SK-N-SH (cell line): Measurements from ENCODE around the gene EBF3. TPM values are rescaled to one million over a fixed set of nuclear protein-coding genes. Genes with fewer than 3 reads are reported as not detected.

Source experiments
- CTCF ChIA-PET: fragments of 300-600, 350-600 bp; formaldehyde crosslinking; extraction: SDS; loops from one replicate; lab custom pipeline; 2021; lab: Yijun Ruan, JAX
- POLR2A ChIA-PET: fragments of 350-600 bp; sonication (Branson Sonifier 250); formaldehyde crosslinking; extraction: SDS; loops from one replicate; lab custom pipeline; 2020; ENCODE audit warnings: antibody characterized with exemption, inconsistent platforms; lab: Yijun Ruan, JAX
- DNase-seq: peaks from one replicate; pipeline ENCODE4 v3.0.0; 2012
- H2AFZ ChIP-seq: fragments of 200-600 bp; sonication (generic); 2 replicates; pipeline ENCODE4 v1.8.1; 2016; ENCODE audit warnings: antibody characterized with exemption, mild to moderate bottlenecking, low read depth
- H3F3A ChIP-seq: fragments of 200-600 bp; sonication (generic); replicated peaks from 2 replicates; pipeline ENCODE3; 2016; ENCODE audit warnings: antibody characterized with exemption, mild to moderate bottlenecking; ENCODE audit not compliant: insufficient read depth
- H3K27ac ChIP-seq, 2 experiments: fragments of 200-500 bp in 1 of 2; fragments of 200-600 bp in 1 of 2; sonication (Bioruptor generic) in 1 of 2; sonication (generic), shearing (Covaris generic) in 1 of 2; 2 replicates each; pipeline versions ENCODE4 v1.5.1 to v1.6.1; 2014 to 2016; ENCODE audit warnings: low read depth in 2 of 2, inconsistent platforms in 1 of 2, low read length in 1 of 2, mild to moderate bottlenecking in 1 of 2, mixed read lengths in 1 of 2
- H3K27me3 ChIP-seq: fragments of 200-600 bp; sonication (generic), shearing (Covaris generic); 2 replicates; pipeline ENCODE4 v1.6.1; 2016; ENCODE audit warnings: mixed run types; ENCODE audit not compliant: insufficient read depth
- H3K36me3 ChIP-seq, 2 experiments: fragments of 200-500 bp in 1 of 2; fragments of 200-600 bp in 1 of 2; sonication (Bioruptor generic) in 1 of 2; sonication (generic) in 1 of 2; replicated peaks in 1 of 2; 2 replicates each; pipeline versions ENCODE3 to v1.5.1; 2014 to 2016; ENCODE audit warnings: low read length in 1 of 2, mild to moderate bottlenecking in 1 of 2; ENCODE audit not compliant: insufficient read depth in 2 of 2, control insufficient read depth in 1 of 2
- H3K4me1 ChIP-seq, 2 experiments: fragments of 200-500 bp in 1 of 2; fragments of 200-600 bp in 1 of 2; sonication (Bioruptor generic) in 1 of 2; sonication (generic), shearing (Covaris generic) in 1 of 2; 2 replicates each; pipeline versions ENCODE4 v1.5.1 to v1.6.1; 2014 to 2016; ENCODE audit warnings: low read depth in 1 of 2, low read length in 1 of 2, mixed run types in 1 of 2; ENCODE audit not compliant: insufficient read depth in 2 of 2, control insufficient read depth in 1 of 2
- H3K4me2 ChIP-seq: fragments of 200-600 bp; sonication (generic), shearing (Covaris generic); 2 replicates; pipeline ENCODE4 v1.6.1; 2017; ENCODE audit warnings: mixed run types
- H3K4me3 ChIP-seq, 2 experiments: fragments of 200-500 bp in 1 of 2; fragments of 200-600 bp in 1 of 2; sonication (Bioruptor generic) in 1 of 2; sonication (generic), shearing (Covaris generic) in 1 of 2; 2 replicates each; pipeline versions ENCODE4 v1.5.1 to v1.8.1; 2014 to 2016; ENCODE audit warnings: low read depth in 2 of 2, inconsistent platforms in 1 of 2, low read length in 1 of 2, mild to moderate bottlenecking in 1 of 2, mixed read lengths in 1 of 2, moderate library complexity in 1 of 2
- H3K79me2 ChIP-seq: fragments of 200-600 bp; sonication (generic); 2 replicates; pipeline ENCODE4 v1.8.1; 2017; ENCODE audit warnings: mild to moderate bottlenecking; ENCODE audit not compliant: insufficient read depth
- H3K9ac ChIP-seq: fragments of 200-600 bp; sonication (generic); 2 replicates; pipeline ENCODE4 v1.6.1; 2017; ENCODE audit warnings: mixed run types
- H3K9me2 ChIP-seq: fragments of 200-600 bp; sonication (generic); 2 replicates; pipeline ENCODE4 v1.6.1; 2017; ENCODE audit warnings: mixed run types
- H3K9me3 ChIP-seq: fragments of 200-600 bp; sonication (generic); 2 replicates; pipeline ENCODE4 v1.6.1; 2017; ENCODE audit warnings: mixed run types, mild to moderate bottlenecking, moderate library complexity
- H4K20me1 ChIP-seq: fragments of 200-600 bp; sonication (generic); 2 replicates; pipeline ENCODE4 v1.6.1; 2017; ENCODE audit warnings: mild to moderate bottlenecking, mixed run types; ENCODE audit not compliant: insufficient read depth
- EZH2phosphoT487 ChIP-seq: fragments of 200-600 bp; sonication (generic); IDR thresholded peaks from 2 replicates; pipeline ENCODE4 v1.6.1; 2017; ENCODE audit warnings: low read depth, mixed run types, mild to moderate bottlenecking, antibody characterized with exemption, moderate library complexity, borderline replicate concordance
- FOSL2 ChIP-seq: IDR thresholded peaks from 2 replicates; pipeline ENCODE4 v1.4.0; 2012; ENCODE audit warnings: low read depth, mild to moderate bottlenecking, moderate library complexity, borderline replicate concordance
- FOXM1 ChIP-seq: IDR thresholded peaks from 2 replicates; pipeline ENCODE4 v1.4.0; 2012; ENCODE audit warnings: low read depth, mild to moderate bottlenecking
- GABPA ChIP-seq: IDR thresholded peaks from 2 replicates; pipeline ENCODE4 v1.4.0; 2012; ENCODE audit warnings: low read depth, mild to moderate bottlenecking
- MAX ChIP-seq: IDR thresholded peaks from 2 replicates; pipeline ENCODE4 v1.4.0; 2012; ENCODE audit warnings: low read depth
- MEF2A ChIP-seq: IDR thresholded peaks from 2 replicates; pipeline ENCODE4 v1.4.0; 2012; ENCODE audit warnings: low read depth, borderline replicate concordance
- MXI1 ChIP-seq: IDR thresholded peaks from 2 replicates; pipeline ENCODE4 v1.6.1; 2012; ENCODE audit warnings: mild to moderate bottlenecking, low read depth, low read length, improper control_type of control experiment
- NRF1 ChIP-seq: IDR thresholded peaks from 2 replicates; pipeline ENCODE4 v1.6.1; 2012; ENCODE audit warnings: low read depth, mild to moderate bottlenecking, low read length
- POLR2AphosphoS5 ChIP-seq: IDR thresholded peaks from 2 replicates; pipeline ENCODE4 v1.6.1; 2012; ENCODE audit warnings: low read depth, low read length
- RAD21 ChIP-seq: IDR thresholded peaks from 2 replicates; pipeline ENCODE4 v1.6.1; 2012; ENCODE audit warnings: mild to moderate bottlenecking, low read length
- REST ChIP-seq: IDR thresholded peaks from 2 replicates; pipeline ENCODE4 v1.6.1; 2012; ENCODE audit warnings: mild to moderate bottlenecking, low read depth, low read length, moderate library complexity
- RXRA ChIP-seq: IDR thresholded peaks from 2 replicates; pipeline ENCODE4 v1.4.0; 2012; ENCODE audit warnings: low read depth, mild to moderate bottlenecking, borderline replicate concordance
- SMC3 ChIP-seq: IDR thresholded peaks from 2 replicates; pipeline ENCODE4 v1.6.1; 2012; ENCODE audit warnings: low read depth, low read length, improper control_type of control experiment
- TAF1 ChIP-seq: IDR thresholded peaks from 2 replicates; pipeline ENCODE4 v1.6.1; 2012; ENCODE audit warnings: low read depth, mild to moderate bottlenecking, low read length, moderate library complexity, borderline replicate concordance
- TEAD4 ChIP-seq: IDR thresholded peaks from 2 replicates; pipeline ENCODE4 v1.4.0; 2012; ENCODE audit warnings: mild to moderate bottlenecking, borderline replicate concordance; ENCODE audit not compliant: insufficient read depth
- USF2 ChIP-seq: fragments of 150-350 bp; IDR thresholded peaks from 2 replicates; pipeline ENCODE4 v1.6.1; 2017; ENCODE audit warnings: antibody characterized with exemption, low read length, low read depth, borderline replicate concordance
- YY1 ChIP-seq: IDR thresholded peaks from 2 replicates; pipeline ENCODE4 v1.4.0; 2012; ENCODE audit warnings: low read depth, mild to moderate bottlenecking
- WGBS: methylation state at CpG from one replicate; pipeline ENCODE4 v1.1.6; 2017; ENCODE audit warnings: low lambda C conversion rate; 5-methylcytosine and 5-hydroxymethylcytosine counted together
- polyA plus RNA-seq, 3 experiments: library from polyadenylated mRNA; depleted of rRNA; stranded (reverse); fragments of >200 nt; gene quantifications; 2 replicates each; pipeline ENCODE4 v1.2.3, GENCODE V29; 2012

The EBF3 gene
- polyA plus RNA-seq, 1 of the 3 experiments (the other 2 are of a cell fraction) = not detected

- TF ChIP-seq TAF1 (no peak), REST (no peak), MAX (no peak), MEF2A (no peak), GABPA (no peak), SMC3 (no peak), USF2 (no peak), POLR2AphosphoS5 (no peak), RAD21 (no peak), TEAD4 (no peak), NRF1 (no peak), FOXM1 (no peak), FOSL2 (no peak), YY1 (no peak), RXRA (no peak), EZH2phosphoT487 (no peak), MXI1 (no peak)
- Histone ChIP-seq H3K36me3 (no peaks in the 10 kb centered on the region), H3K4me3 (no peak overlapping the region), H2AFZ (no peak overlapping the region), H3K9me3 (no peaks in the 10 kb centered on the region), H3K9me2 (no peaks in the 10 kb centered on the region), H3K79me2 (no peaks in the 10 kb centered on the region), H3K27ac (no peak overlapping the region), H3K4me1 (peaks cover 0 to 11% of the 10 kb centered on the region in 2 experiments; a peak in 3 of 4 replicates), H3F3A (no peaks in the 10 kb centered on the region), H4K20me1 (no peaks in the 10 kb centered on the region), H3K9ac (no peak overlapping the region), H3K27me3 (no peaks in the 10 kb centered on the region), H3K4me2 (no peak overlapping the region)
- no peak for DNase-seq
- 81% methylated on average over 30 of the region's 36 CpGs for WGBS
- CTCF ChIA-PET = interaction anchor here (0.6 to 1.6 kb wide), 5 partner anchors 10 to 1978 kb away, joined by 3 to 4 read pairs (median 3); no protein-coding TSS in a partner anchor
- POLR2A ChIA-PET = no interaction called here
These were observed 67.8 kb downstream of the EBF3 start for GRCh38 chr10:129896136-129896859.
